Measurements from ENCODE around the gene IL1B.

GRCh38 chr2:112819081-112819480 lies 17.5 kb downstream of the IL1B start:
- TF ChIP-seq, protein P1, sequence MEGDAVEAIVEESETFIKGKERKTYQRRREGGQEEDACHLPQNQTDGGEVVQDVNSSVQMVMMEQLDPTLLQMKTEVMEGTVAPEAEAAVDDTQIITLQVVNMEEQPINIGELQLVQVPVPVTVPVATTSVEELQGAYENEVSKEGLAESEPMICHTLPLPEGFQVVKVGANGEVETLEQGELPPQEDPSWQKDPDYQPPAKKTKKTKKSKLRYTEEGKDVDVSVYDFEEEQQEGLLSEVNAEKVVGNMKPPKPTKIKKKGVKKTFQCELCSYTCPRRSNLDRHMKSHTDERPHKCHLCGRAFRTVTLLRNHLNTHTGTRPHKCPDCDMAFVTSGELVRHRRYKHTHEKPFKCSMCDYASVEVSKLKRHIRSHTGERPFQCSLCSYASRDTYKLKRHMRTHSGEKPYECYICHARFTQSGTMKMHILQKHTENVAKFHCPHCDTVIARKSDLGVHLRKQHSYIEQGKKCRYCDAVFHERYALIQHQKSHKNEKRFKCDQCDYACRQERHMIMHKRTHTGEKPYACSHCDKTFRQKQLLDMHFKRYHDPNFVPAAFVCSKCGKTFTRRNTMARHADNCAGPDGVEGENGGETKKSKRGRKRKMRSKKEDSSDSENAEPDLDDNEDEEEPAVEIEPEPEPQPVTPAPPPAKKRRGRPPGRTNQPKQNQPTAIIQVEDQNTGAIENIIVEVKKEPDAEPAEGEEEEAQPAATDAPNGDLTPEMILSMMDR (IDR thresholded peaks at IDR 0.05) = no peak
- no peak for TF ChIP-seq POLR2AphosphoS5 (IDR thresholded peaks at IDR 0.05)

Measured in breast epithelium (tissue), 3 donors.